AG04450 (cell line): ENCODE results near the gene GNB1L. TPM values are rescaled to one million over a fixed set of nuclear protein-coding genes. Genes with fewer than 3 reads are reported as not detected.

Experiments used
- CTCF ChIA-PET: fragments of 300-600, 350-600 bp; formaldehyde crosslinking; extraction: SDS; loops from one replicate; lab custom pipeline; 2022; ENCODE audit warnings: antibody characterized with exemption, inconsistent platforms; lab: Charles Lee
- POLR2A ChIA-PET: fragments of 350-600 bp; formaldehyde crosslinking; extraction: SDS; loops from one replicate; lab custom pipeline; 2021; ENCODE audit warnings: antibody characterized with exemption, inconsistent platforms; lab: Yijun Ruan, JAX
- DNase-seq: peaks from one replicate; pipeline ENCODE4 v3.0.0-alpha.2; 2011; ENCODE audit warnings: low read depth, low spot score
- H3K27ac ChIP-seq: one replicate; pipeline ENCODE4 v1.5.1; 2012; ENCODE audit warnings: low read depth, low read length, control low read depth
- H3K27me3 ChIP-seq: one replicate; pipeline ENCODE4 v1.6.0; 2012; ENCODE audit warnings: low read length; ENCODE audit not compliant: control insufficient read depth, insufficient read depth
- H3K4me3 ChIP-seq: 2 replicates; pipeline ENCODE4 v1.5.1; 2011; ENCODE audit warnings: mild to moderate bottlenecking, low read depth, low read length, control low read depth
- H3K9me3 ChIP-seq: 2 replicates; pipeline ENCODE4 v1.5.1; 2012; ENCODE audit warnings: low read length; ENCODE audit not compliant: control insufficient read depth, insufficient read depth
- CTCF ChIP-seq: IDR thresholded peaks from 2 replicates; pipeline ENCODE4 v1.5.1; 2011; ENCODE audit warnings: low read depth, low read length, control low read depth, inconsistent platforms
- polyA plus RNA-seq: library from polyadenylated mRNA; depleted of rRNA; stranded (reverse); fragments of >200 nt; gene quantifications from 2 replicates; pipeline ENCODE4 v1.2.3, GENCODE V29; 2011

Gene GNB1L
- polyA plus RNA-seq, 1 experiment, result 1.3 TPM

- DNase-seq, result no peak
- Histone ChIP-seq H3K27ac (no peak overlapping the region), H3K4me3 (no peak overlapping the region), H3K27me3 (peaks cover 10% of the 10 kb centered on the region), H3K9me3 (no peaks in the 10 kb centered on the region; the same call in 1 of the 2 replicates)
- no peak for TF ChIP-seq CTCF
- POLR2A ChIA-PET, result interaction anchor here (0.6 kb wide), 1 partner anchor 10 kb away, joined by 5 read pairs; no protein-coding TSS in a partner anchor
- CTCF ChIA-PET, result interaction anchor here (0.7 kb wide), 1 partner anchor 163 kb away, joined by 5 read pairs; no protein-coding TSS in a partner anchor
Measured at GRCh38 chr22:19747551-19747950, 107.1 kb downstream of the GNB1L start.

DNA sequence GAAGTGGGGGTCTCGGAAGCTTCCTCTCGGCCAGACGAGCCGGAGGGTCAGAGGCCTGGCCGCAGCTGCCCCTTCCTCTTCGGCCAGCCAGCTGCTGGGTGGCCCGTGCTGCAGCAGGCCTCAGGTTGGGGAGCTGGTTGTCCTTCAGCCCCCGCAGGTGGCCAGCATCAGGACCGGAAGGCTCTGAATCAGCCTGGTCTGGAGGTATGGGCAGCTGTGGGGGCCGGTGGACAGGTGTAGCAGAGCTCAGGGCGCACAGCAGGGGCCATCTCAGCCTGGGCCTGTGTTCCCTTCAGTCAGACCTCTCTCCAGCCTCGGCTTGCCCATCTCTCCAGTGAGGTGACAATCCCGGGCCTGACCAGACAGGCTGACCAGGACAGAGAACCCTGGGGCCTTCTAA is 107.9 kb downstream of the GNB1L start:
- H3K9me3 ChIP-seq, result no peaks in the 10 kb centered on the region; the same call in 1 of the 2 replicates
- H3K4me3 ChIP-seq, result no peak overlapping the region

DNA sequence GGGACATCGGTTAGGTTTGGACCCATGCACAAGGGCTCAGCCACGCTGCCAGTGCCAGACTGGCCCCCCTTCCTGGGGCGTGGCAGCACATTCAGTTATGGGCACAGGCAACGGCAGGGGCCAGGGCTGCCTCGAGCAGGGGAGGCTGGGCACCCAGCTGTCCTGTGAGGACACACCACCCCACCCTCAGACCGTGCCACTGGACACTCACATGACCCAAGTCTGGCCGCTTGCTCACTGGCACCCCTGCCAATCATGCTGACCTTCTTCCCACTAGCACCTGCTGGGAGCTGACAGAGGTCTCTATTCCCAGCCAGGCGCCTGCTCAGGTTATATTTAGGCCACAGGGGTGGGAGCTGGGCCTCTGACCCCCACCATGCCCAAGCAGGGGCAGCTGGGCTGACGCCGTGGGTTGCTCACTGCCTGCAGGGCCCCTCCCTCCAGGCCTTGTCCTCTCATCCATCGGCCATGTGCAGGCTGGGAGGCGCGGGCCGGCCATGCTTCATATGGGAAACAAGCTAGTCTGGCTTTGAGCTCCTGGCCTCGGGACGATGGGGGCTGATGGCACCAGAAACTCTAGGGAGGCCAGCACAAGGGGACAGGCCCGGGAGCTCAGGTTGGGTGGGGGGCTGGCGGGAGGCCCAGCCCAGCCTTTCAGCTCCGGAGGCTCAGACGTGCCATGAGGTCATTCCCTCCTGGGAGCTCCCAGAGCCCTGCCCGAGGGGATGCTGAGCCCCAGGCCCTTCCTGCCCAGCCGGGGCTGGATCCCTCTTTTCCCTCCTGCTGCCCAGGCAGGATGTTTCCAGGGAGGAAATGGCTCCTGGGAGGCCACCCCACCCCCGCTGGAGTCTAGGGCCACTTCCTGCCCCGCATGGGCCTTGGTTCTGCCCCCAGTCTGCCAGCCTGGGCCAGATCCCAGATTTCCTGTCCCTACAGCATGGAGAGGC is 109.2 kb downstream of the GNB1L start:
- no peak overlapping the region for H3K27ac ChIP-seq
- DNase-seq, result no peak

More for the DNA sequence above, 107.9 kb downstream of the GNB1L start:
- TF ChIP-seq CTCF, result no peak
- DNase-seq, result no peak
- CTCF ChIA-PET, result no interaction called here
- POLR2A ChIA-PET, result no interaction called here
- Histone ChIP-seq H3K27ac (no peak overlapping the region), H3K27me3 (peaks cover 6% of the 10 kb centered on the region)

DNA sequence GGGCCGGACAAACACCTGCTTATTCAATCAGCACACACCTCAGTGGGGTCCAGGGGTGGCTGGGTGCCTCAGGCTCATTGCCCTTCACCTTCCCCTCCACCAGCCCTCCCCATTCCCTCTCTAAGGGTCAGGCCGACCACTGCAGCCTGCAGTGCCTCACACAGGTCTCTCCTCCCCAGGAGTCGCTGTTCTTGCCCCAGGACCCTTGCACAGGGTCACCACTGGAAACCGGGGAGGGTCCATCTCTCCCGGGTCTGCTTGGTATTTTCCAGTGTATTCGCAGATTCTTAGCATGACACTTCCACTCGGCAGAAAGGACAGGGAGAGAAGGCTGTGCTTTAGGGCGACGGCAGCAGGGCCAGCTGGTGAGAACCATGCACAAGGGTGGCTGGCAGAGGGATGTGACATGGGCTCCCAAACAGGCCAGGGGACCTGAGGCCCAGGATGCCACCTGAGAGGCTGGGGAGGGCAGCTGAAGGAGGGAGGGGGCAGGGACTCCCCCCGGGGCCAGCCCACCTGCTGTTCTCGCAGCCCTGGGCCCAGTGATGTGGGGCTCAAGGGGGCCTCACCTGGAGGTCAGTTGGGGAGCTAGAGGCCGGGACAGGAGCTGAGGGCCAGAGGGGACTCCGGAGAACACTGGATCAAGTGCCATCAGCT is 110.2 kb downstream of the GNB1L start:
- ChIA-PET POLR2A (no interaction called here), CTCF (interaction anchor here (1.1 to 1.7 kb wide), 2 partner anchors 14 to 166 kb away, joined by 4 to 6 read pairs; no protein-coding TSS in a partner anchor)
- no peak for TF ChIP-seq CTCF
- Histone ChIP-seq H3K27ac (no peak overlapping the region), H3K9me3 (no peaks in the 10 kb centered on the region; the same call in 1 of the 2 replicates), H3K4me3 (no peak overlapping the region), H3K27me3 (peaks cover 8% of the 10 kb centered on the region)
- DNase-seq, result no peak

More for the DNA sequence above, 109.2 kb downstream of the GNB1L start:
- no peak overlapping the region for H3K4me3 ChIP-seq
- no peaks in the 10 kb centered on the region; the same call in 1 of the 2 replicates for H3K9me3 ChIP-seq
- ChIA-PET POLR2A (no interaction called here), CTCF (interaction anchor here (0.9 to 1.7 kb wide), 3 partner anchors 15 to 165 kb away, joined by 3 to 6 read pairs (median 4); no protein-coding TSS in a partner anchor)
- H3K27me3 ChIP-seq, result peaks cover 6% of the 10 kb centered on the region
- no peak for TF ChIP-seq CTCF
